Measurements from ENCODE around the gene RIOK3. TPM values are rescaled to one million over a fixed set of nuclear protein-coding genes. Genes with fewer than 3 reads are reported as not detected.
"Not testable (repeated sequence)": the region's sequence is repeated elsewhere in the genome, so short reads cannot be mapped to it uniquely, and the experiment has no call there.

RIOK3 gene
- total RNA-seq, 4 donors from 2014 or later = 38.7 to 52.2 (median 46.3) TPM

DNA sequence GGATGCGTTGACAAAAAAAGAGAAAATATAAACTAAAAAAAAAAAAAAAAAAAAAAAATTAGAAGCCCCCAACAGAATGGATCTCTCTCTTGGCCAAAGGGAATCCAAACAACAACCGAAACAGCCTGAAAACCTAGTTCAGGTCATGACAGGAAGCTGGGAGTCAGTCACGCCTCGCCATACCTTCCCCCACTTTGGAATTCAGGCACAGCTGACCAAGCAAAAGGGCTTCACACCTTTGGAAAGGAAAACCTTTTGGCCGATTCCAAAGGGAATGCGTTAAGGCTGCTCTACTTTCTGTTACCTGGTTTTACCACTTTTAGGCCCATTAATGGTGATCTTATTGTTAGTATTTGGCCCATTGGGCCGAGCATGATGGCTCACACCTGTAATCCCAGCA, 32.3 kb downstream of the RIOK3 start:
- H3K36me3 ChIP-seq = peaks cover 10 to 31% (median 22%) of the 10 kb centered on the region in 4 donors
- H3K4me3 ChIP-seq = no peak overlapping the region
- DNase-seq (ENCODE audit: extremely low spot score) = no peak
- H3K4me1 ChIP-seq = peaks cover 0 to 20% (median 15%) of the 10 kb centered on the region in 4 donors
- no peaks in the 10 kb centered on the region for H3K27me3 ChIP-seq
- TF ChIP-seq POLR2AphosphoS5 (IDR thresholded peaks at IDR 0.05) (no peak), POLR2A (IDR thresholded peaks at IDR 0.05; ENCODE audit: low read depth) (no peak), EP300 (IDR thresholded peaks at IDR 0.05) (no peak)
- TF ChIP-seq, protein P1, sequence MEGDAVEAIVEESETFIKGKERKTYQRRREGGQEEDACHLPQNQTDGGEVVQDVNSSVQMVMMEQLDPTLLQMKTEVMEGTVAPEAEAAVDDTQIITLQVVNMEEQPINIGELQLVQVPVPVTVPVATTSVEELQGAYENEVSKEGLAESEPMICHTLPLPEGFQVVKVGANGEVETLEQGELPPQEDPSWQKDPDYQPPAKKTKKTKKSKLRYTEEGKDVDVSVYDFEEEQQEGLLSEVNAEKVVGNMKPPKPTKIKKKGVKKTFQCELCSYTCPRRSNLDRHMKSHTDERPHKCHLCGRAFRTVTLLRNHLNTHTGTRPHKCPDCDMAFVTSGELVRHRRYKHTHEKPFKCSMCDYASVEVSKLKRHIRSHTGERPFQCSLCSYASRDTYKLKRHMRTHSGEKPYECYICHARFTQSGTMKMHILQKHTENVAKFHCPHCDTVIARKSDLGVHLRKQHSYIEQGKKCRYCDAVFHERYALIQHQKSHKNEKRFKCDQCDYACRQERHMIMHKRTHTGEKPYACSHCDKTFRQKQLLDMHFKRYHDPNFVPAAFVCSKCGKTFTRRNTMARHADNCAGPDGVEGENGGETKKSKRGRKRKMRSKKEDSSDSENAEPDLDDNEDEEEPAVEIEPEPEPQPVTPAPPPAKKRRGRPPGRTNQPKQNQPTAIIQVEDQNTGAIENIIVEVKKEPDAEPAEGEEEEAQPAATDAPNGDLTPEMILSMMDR (IDR thresholded peaks at IDR 0.05) = no peak
- 92% methylated on average over 7 of the region's 7 CpGs for WGBS
- intact Hi-C loops (cut with DNase I) = no loop called here
- no peak overlapping the region for H3K27ac ChIP-seq (replicated peaks in 1 of 4)
- no peaks in the 10 kb centered on the region for H3K9me3 ChIP-seq

GRCh38 chr18:23487738-23488570, 34.9 kb downstream of the RIOK3 start:
- peaks cover 0 to 5% (median 2%) of the 10 kb centered on the region in 4 donors for H3K36me3 ChIP-seq
- WGBS = 45% methylated on average over 14 of the region's 14 CpGs
- peaks cover 0 to 20% (median 15%) of the 10 kb centered on the region in 4 donors for H3K4me1 ChIP-seq
- DNase-seq (ENCODE audit: extremely low spot score) = no peak
- peak overlapping the region; percentile 24 to 42 (median 30) for H3K4me3 ChIP-seq
- TF ChIP-seq POLR2AphosphoS5 (IDR thresholded peaks at IDR 0.05) (no peak), EP300 (IDR thresholded peaks at IDR 0.05) (no peak), POLR2A (IDR thresholded peaks at IDR 0.05; ENCODE audit: low read depth) (no peak)
- TF ChIP-seq, protein P1 (IDR thresholded peaks at IDR 0.05) = no peak
- no peaks in the 10 kb centered on the region for H3K27me3 ChIP-seq
- no peaks in the 10 kb centered on the region for H3K9me3 ChIP-seq
- peak overlapping the region; percentile 65 to 74 (median 66) for H3K27ac ChIP-seq (replicated peaks in 1 of 4)
- intact Hi-C loops (cut with DNase I) = no loop called here

- H3K27me3 ChIP-seq; H3K27ac ChIP-seq (replicated peaks in 1 of 4); intact Hi-C loops (cut with DNase I); H3K4me3 ChIP-seq; DNase-seq (ENCODE audit: extremely low spot score); H3K36me3 ChIP-seq; H3K9me3 ChIP-seq: not testable (repeated sequence)
- peaks cover 0 to 20% (median 13%) of the 10 kb centered on the region in 4 donors for H3K4me1 ChIP-seq
- WGBS = 72% methylated on average over 5 of the region's 5 CpGs
Observed at GRCh38 chr18:23489586-23489985, 36.5 kb downstream of the RIOK3 start.

DNA sequence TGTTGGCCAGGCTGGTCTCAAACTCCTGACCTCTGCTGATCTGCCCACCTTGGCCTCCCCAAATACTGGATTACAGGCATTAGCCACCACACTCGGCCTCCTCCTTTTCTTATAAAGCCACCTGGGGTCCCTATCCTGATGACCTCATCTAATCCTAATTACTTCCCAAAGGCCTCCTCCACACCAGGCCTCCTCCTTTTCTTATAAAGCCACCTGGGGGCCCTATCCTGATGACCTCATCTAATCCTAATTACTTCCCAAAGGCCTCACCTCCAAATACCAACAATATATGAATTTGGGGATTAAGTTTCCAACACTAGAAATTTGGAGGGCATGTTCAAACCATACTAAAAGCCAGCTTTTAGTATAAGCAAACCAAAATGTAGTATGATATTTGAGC, 40.6 kb downstream of the RIOK3 start:
- TF ChIP-seq POLR2AphosphoS5 (IDR thresholded peaks at IDR 0.05) (no peak), EP300 (IDR thresholded peaks at IDR 0.05) (no peak), POLR2A (IDR thresholded peaks at IDR 0.05; ENCODE audit: low read depth) (no peak)
- TF ChIP-seq, protein P1 (IDR thresholded peaks at IDR 0.05) = no peak
- 87% methylated on average over 1 of the region's 1 CpG for WGBS

GRCh38 chr18:23494992-23495391, 41.9 kb downstream of the RIOK3 start:
- TF ChIP-seq EP300 (IDR thresholded peaks at IDR 0.05) (no peak), POLR2A (IDR thresholded peaks at IDR 0.05; ENCODE audit: low read depth) (no peak), POLR2AphosphoS5 (IDR thresholded peaks at IDR 0.05) (no peak)
- TF ChIP-seq, protein P1 (IDR thresholded peaks at IDR 0.05) = no peak
- no peak for DNase-seq (ENCODE audit: extremely low spot score)

More for the DNA sequence above, 40.6 kb downstream of the RIOK3 start:
- Histone ChIP-seq H3K36me3 (no peaks in the 10 kb centered on the region), H3K4me1 (peaks cover 0 to 9% (median 3%) of the 10 kb centered on the region in 4 donors), H3K9me3 (no peaks in the 10 kb centered on the region), H3K4me3 (no peak overlapping the region), H3K27ac (replicated peaks in 1 of 4) (no peak overlapping the region), H3K27me3 (no peaks in the 10 kb centered on the region)
- intact Hi-C loops (cut with DNase I) = no loop called here
- no peak for DNase-seq (ENCODE audit: extremely low spot score)

More at GRCh38 chr18:23494992-23495391, 41.9 kb downstream of the RIOK3 start:
- intact Hi-C loops (cut with DNase I) = no loop called here
- Histone ChIP-seq H3K27me3 (no peaks in the 10 kb centered on the region), H3K4me1 (peaks cover 0 to 14% (median 11%) of the 10 kb centered on the region in 4 donors), H3K4me3 (no peak overlapping the region), H3K9me3 (no peaks in the 10 kb centered on the region), H3K36me3 (no peaks in the 10 kb centered on the region), H3K27ac (replicated peaks in 1 of 4) (no peak overlapping the region)
- WGBS = 88% methylated on average over 1 of the region's 1 CpG

Measured in esophagus muscularis mucosa (tissue), 4 donors.